Skeletal muscle satellite cell (primary cell): ENCODE results near the gene BICDL2.
A peak's percentile ranks its signal among the peaks of the same experiment; 100 is the strongest.
"Not testable (repeated sequence)": the region's sequence is repeated elsewhere in the genome, so short reads cannot be mapped to it uniquely, and the experiment has no call there.

Source experiments
- H3K27me3 ChIP-seq: 2 replicates; pipeline ENCODE4 v1.7.0; 2013; ENCODE audit warnings: low read length; ENCODE audit not compliant: control insufficient read depth, insufficient read depth
- H3K36me3 ChIP-seq: 2 replicates; pipeline ENCODE4 v1.7.0; 2013; ENCODE audit warnings: mild to moderate bottlenecking, control low read depth, low read length; ENCODE audit not compliant: insufficient read depth
- H3K4me1 ChIP-seq: 2 replicates; pipeline ENCODE4 v1.7.0; 2013; ENCODE audit warnings: low read length; ENCODE audit not compliant: control insufficient read depth, insufficient read depth
- H3K4me2 ChIP-seq: 2 replicates; pipeline ENCODE4 v1.7.0; 2013; ENCODE audit warnings: mild to moderate bottlenecking, low read length
- H3K4me3 ChIP-seq: 2 replicates; pipeline ENCODE4 v1.7.0; 2013; ENCODE audit warnings: low read length
- H3K9ac ChIP-seq: 2 replicates; pipeline ENCODE4 v1.7.0; 2013; ENCODE audit warnings: mild to moderate bottlenecking, low read depth, low read length, moderate library complexity
- H3K9me3 ChIP-seq: replicated peaks from 2 replicates; pipeline ENCODE4 v1.7.0; 2013; ENCODE audit warnings: mild to moderate bottlenecking, control low read depth, low read length

BICDL2 gene

GRCh38 chr16:3073448-3073847 lies 36.7 kb upstream of the BICDL2 start:
- Histone ChIP-seq H3K4me3 (no peak overlapping the region), H3K9ac (no peak overlapping the region), H3K9me3 (no peaks in the 10 kb centered on the region), H3K27me3 (peaks cover 41% of the 10 kb centered on the region), H3K4me2 (no peak overlapping the region), H3K4me1 (no peaks in the 10 kb centered on the region), H3K36me3 (no peaks in the 10 kb centered on the region)

DNA sequence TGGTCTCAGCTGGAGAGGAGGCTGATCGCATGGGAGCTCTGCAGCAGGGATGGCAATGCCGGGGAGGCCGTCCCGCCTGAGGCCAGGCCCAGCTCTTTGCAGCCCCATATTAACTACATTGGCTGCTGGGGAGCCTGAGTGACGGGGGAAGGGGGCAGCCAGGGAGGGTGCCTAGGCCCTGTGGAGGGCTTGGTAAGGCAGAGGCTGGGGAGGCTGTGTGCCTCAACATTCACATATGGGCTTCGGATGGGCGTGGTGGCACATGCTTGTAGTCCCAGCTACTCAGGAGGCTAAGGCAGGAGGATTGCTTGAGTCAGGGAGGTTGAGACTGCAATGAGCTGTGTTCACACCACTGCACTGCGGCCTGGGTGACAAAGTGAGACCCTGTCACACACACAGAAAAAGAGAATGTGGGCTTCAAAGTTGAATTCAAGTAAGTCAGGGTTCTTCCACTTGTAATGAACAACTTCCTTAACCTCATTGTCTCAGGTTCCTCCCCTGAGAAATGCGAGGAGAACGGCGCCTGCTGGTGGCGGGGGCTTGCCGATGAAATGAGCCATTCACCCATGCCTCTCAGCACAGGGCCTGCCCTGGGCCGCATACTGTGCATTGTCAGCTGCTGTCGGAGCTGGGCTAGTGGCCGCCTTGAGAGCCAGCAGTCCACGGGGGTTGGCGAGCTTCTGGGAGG lies 36.0 kb upstream of the BICDL2 start:
- H3K4me2 ChIP-seq, H3K36me3 ChIP-seq, H3K9ac ChIP-seq, H3K4me3 ChIP-seq, H3K9me3 ChIP-seq, H3K4me1 ChIP-seq: not testable (repeated sequence)
- peaks cover 40% of the 10 kb centered on the region for H3K27me3 ChIP-seq

- not testable (repeated sequence) for H3K9me3 ChIP-seq, H3K4me3 ChIP-seq, H3K4me2 ChIP-seq, H3K36me3 ChIP-seq, H3K9ac ChIP-seq, H3K4me1 ChIP-seq
- H3K27me3 ChIP-seq, result peaks cover 36% of the 10 kb centered on the region
Measured at GRCh38 chr16:3072148-3072547, 35.4 kb upstream of the BICDL2 start.

DNA sequence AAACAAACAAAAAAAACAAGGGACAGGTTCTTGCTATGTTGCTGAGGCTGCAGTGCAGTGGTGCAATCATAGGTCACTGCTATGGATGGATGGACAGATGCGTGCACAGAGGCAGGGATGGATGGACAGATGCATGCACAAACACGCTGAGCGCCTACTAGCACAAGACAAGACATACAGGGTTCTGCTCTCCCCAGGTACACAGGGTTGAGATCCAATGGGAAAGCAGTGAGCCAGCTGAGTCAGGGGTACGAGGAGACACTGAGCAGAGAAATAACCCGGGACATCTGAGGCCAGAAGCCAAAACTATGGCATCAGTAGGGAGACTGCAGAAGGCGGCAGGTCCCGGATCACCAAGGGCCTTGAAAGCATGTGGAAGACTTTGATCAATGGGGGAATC lies 34.9 kb upstream of the BICDL2 start:
- H3K4me1 ChIP-seq, result no peaks in the 10 kb centered on the region
- peaks cover 31% of the 10 kb centered on the region for H3K27me3 ChIP-seq
- no peaks in the 10 kb centered on the region for H3K9me3 ChIP-seq
- H3K9ac ChIP-seq, result no peak overlapping the region
- no peak overlapping the region for H3K4me3 ChIP-seq
- H3K36me3 ChIP-seq, result no peaks in the 10 kb centered on the region
- no peak overlapping the region for H3K4me2 ChIP-seq

GRCh38 chr16:3070608-3071111 lies 33.9 kb upstream of the BICDL2 start:
- Histone ChIP-seq H3K4me1 (peaks cover 8% of the 10 kb centered on the region), H3K27me3 (peaks cover 25% of the 10 kb centered on the region), H3K4me3 (no peak overlapping the region), H3K9ac (no peak overlapping the region), H3K9me3 (no peaks in the 10 kb centered on the region), H3K4me2 (no peak overlapping the region), H3K36me3 (no peaks in the 10 kb centered on the region)

DNA sequence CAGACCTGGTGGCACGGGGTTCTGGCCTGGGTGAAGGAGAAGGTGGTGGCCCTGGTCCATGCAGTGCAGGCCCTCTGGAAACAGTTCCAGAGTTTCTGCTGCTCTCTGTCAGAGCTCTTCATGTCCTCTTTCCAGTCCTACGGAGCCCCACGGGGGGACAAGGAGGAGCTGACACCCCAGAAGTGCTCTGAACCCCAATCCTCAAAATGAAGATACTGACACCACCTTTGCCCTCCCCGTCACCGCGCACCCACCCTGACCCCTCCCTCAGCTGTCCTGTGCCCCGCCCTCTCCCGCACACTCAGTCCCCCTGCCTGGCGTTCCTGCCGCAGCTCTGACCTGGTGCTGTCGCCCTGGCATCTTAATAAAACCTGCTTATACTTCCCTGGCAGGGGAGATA lies 32.4 kb upstream of the BICDL2 start:
- H3K9ac ChIP-seq, H3K4me2 ChIP-seq, H3K36me3 ChIP-seq, H3K9me3 ChIP-seq, H3K4me3 ChIP-seq: not testable (repeated sequence)
- Histone ChIP-seq H3K4me1 (peaks cover 17% of the 10 kb centered on the region), H3K27me3 (peaks cover 15% of the 10 kb centered on the region)

- H3K27me3 ChIP-seq, result peaks cover 8% of the 10 kb centered on the region
- no peaks in the 10 kb centered on the region for H3K36me3 ChIP-seq
- H3K9me3 ChIP-seq, result no peaks in the 10 kb centered on the region
- H3K4me2 ChIP-seq, result no peak overlapping the region
- H3K4me3 ChIP-seq, result no peak overlapping the region
- no peak overlapping the region for H3K9ac ChIP-seq
- H3K4me1 ChIP-seq, result peaks cover 17% of the 10 kb centered on the region
Measured at GRCh38 chr16:3068487-3068886, 31.7 kb upstream of the BICDL2 start.

DNA sequence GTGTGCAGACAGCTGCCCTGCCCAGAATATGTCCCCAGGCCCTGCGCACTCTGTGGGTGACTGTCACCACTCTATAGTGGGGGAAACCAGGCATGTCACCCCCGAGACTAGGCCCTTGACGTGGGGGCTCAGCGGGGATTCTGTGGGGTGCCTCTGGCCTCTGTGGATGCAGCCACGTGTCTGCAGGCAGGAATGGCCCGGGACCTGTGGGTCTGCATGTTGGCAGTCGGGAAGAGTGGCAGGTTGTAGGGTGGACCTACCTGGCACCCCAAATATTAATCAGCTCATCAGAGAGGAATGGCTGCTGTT lies 29.6 kb upstream of the BICDL2 start:
- peaks cover 17% of the 10 kb centered on the region for H3K4me1 ChIP-seq
- H3K4me2 ChIP-seq, result peak overlapping the region; percentile 69
- H3K9ac ChIP-seq, result peak overlapping the region; percentile 57
- H3K36me3 ChIP-seq, result no peaks in the 10 kb centered on the region
- H3K4me3 ChIP-seq, result peak overlapping the region; percentile 64
- H3K9me3 ChIP-seq, result no peaks in the 10 kb centered on the region
- peaks cover 5% of the 10 kb centered on the region for H3K27me3 ChIP-seq

GRCh38 chr16:3065742-3066439 lies 29.1 kb upstream of the BICDL2 start:
- Histone ChIP-seq H3K4me2 (peak overlapping the region; percentile 69), H3K36me3 (no peaks in the 10 kb centered on the region), H3K9me3 (no peaks in the 10 kb centered on the region), H3K9ac (peak overlapping the region; percentile 57), H3K27me3 (peaks cover 4% of the 10 kb centered on the region), H3K4me3 (peak overlapping the region; percentile 64), H3K4me1 (peaks cover 17% of the 10 kb centered on the region)

DNA sequence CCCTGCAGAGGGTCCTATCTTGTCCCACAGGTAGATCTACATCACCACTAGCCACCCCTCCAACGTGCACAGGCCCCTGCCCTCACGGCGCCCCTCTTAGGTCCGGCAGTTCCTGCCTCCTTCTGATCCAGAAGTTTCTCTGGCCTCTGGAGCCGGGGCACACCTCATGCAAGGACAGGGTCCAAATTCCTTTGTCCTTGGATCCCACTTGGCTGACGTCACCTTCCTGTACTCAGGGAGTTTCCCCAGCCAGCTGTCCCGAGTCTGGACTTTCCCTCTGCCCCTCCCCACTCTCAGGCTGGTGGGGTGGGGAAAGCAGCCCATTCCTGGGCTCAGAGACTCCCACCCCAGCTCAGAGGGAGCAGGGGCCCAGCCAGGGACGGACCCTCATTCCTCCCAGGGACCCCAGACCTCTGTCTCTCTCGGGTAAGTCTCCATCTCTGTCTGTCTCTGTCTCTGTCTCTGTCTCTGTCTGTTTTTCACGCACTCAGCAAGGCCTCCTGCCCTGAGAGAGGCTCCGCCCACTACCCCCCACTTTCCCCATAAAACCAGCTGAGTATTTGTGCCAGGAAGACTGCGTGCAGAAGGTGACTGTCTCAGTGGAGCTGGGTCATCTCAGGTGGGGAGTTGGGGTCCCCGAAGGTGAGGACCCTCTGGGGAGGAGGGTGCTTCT lies 28.5 kb upstream of the BICDL2 start, which contains the start of gene IL32:
Gene IL32, plus strand, starts transcription at position 572 of the 673 bp plus-strand sequence. CDS start 172 bp downstream, outside the sequence.
- peaks cover 4% of the 10 kb centered on the region for H3K27me3 ChIP-seq
- H3K4me3 ChIP-seq, result peak within 1 kb of the TSS; percentile 64
- H3K9me3 ChIP-seq, result no peaks in the 10 kb centered on the region
- H3K4me2 ChIP-seq, result peak within 1 kb of the TSS; percentile 69
- H3K36me3 ChIP-seq, result no peaks in the 10 kb centered on the region
- peaks cover 23% of the 10 kb centered on the region for H3K4me1 ChIP-seq
- peak within 1 kb of the TSS; percentile 57 for H3K9ac ChIP-seq

DNA sequence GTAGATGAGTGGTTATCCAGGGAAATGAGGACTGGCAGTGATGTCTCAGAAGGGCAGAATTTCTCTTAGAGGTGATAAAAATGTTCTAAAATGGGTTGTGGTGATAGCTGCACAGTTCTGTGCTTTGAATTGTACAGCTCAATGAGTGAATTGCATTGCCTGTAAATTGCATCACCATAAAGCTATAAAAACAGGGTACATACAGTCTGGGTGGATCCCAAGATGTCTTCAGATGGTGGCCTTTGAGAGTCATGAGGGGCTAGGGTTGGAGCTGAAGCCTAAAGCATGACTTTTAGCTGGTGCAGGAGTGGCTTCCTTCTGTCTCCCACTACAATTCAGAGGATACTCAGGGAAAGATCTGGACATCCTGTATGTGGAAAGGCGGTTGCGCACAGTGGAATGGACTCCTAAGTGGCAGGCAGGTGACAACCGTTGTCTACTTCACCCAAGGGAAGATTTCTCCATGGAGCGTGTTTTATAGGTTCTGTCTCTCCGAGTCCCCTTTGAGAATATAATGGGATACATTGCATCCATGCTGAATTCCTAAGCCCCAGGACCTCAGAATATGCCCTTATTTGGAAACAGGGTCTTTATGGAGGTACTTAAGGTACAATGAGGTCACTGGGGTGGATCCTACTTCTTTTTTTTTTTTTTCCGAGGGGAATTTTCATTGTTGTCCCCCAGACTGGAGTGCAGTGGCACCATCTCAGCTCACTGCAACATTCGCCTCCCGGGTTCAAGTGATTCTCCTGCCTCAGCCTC lies 27.1 kb upstream of the BICDL2 start:
- H3K4me2 ChIP-seq, result no peak overlapping the region
- no peak overlapping the region for H3K9ac ChIP-seq
- H3K9me3 ChIP-seq, result no peaks in the 10 kb centered on the region
- H3K27me3 ChIP-seq, result peaks cover 4% of the 10 kb centered on the region
- H3K36me3 ChIP-seq, result no peaks in the 10 kb centered on the region
- H3K4me1 ChIP-seq, result peaks cover 32% of the 10 kb centered on the region
- no peak overlapping the region for H3K4me3 ChIP-seq
